KMS-11 (cell line): ENCODE measurements around the gene MFSD6L.

ENCODE experiments used
- H2AFZ ChIP-seq: fragments of 200-600 bp; sonication (generic); 2 replicates; pipeline ENCODE4 v1.6.1; 2016; ENCODE audit warnings: antibody characterized with exemption, mixed run types, low read depth
- H3K27ac ChIP-seq: fragments of 200-600 bp; sonication (generic); 2 replicates; pipeline ENCODE4 v1.6.1; 2016; ENCODE audit warnings: mild to moderate bottlenecking, mixed run types
- H3K27me3 ChIP-seq: fragments of 200-600 bp; sonication (generic); 2 replicates; pipeline ENCODE4 v1.6.1; 2017; ENCODE audit warnings: mild to moderate bottlenecking, low read depth, mixed run types, moderate library complexity; ENCODE audit not compliant: insufficient read depth
- H3K36me3 ChIP-seq: fragments of 200-600 bp; sonication (generic); 2 replicates; pipeline ENCODE4 v1.6.1; 2017; ENCODE audit warnings: mild to moderate bottlenecking, mixed run types; ENCODE audit not compliant: insufficient read depth
- H3K4me1 ChIP-seq: fragments of 200-600 bp; sonication (generic); 2 replicates; pipeline ENCODE4 v1.6.1; 2016; ENCODE audit warnings: mild to moderate bottlenecking, low read depth, mixed run types; ENCODE audit not compliant: poor library complexity, severe bottlenecking
- H3K4me2 ChIP-seq: fragments of 200-600 bp; sonication (generic); 2 replicates; pipeline ENCODE4 v1.7.0; 2016; ENCODE audit warnings: mild to moderate bottlenecking, mixed run types
- H3K4me3 ChIP-seq: fragments of 200-600 bp; sonication (generic); IDR thresholded peaks from 2 replicates; pipeline ENCODE4 v1.6.1; 2017; ENCODE audit warnings: low read depth, low read length, mixed read lengths; ENCODE audit not compliant: insufficient read depth
- H3K79me2 ChIP-seq: fragments of 200-600 bp; sonication (generic); 2 replicates; pipeline ENCODE4 v1.6.1; 2016; ENCODE audit warnings: low read depth, mixed run types; ENCODE audit not compliant: insufficient read depth
- H3K9ac ChIP-seq: fragments of 200-600 bp; sonication (generic); 2 replicates; pipeline ENCODE4 v1.6.1; 2016; ENCODE audit warnings: mild to moderate bottlenecking, mixed run types
- H4K20me1 ChIP-seq: fragments of 200-600 bp; sonication (generic); 2 replicates; pipeline ENCODE4 v1.6.1; 2016; ENCODE audit warnings: mild to moderate bottlenecking, mixed run types; ENCODE audit not compliant: insufficient read depth
- CTCF ChIP-seq: fragments of 200-600 bp; sonication (generic); conservative IDR thresholded peaks from 2 replicates; pipeline ENCODE4 v1.6.1; 2017; ENCODE audit warnings: low read depth, mild to moderate bottlenecking, antibody characterized with exemption, low read length, moderate library complexity, mixed read lengths

The MFSD6L gene

GRCh38 chr17:8832711-8833352 is 33.7 kb upstream of the MFSD6L start:
- Histone ChIP-seq H3K36me3 (no peaks in the 10 kb centered on the region), H3K4me2 (no peak overlapping the region), H3K4me3 (no peak overlapping the region), H3K27ac (no peak overlapping the region), H3K4me1 (no peaks in the 10 kb centered on the region), H3K79me2 (no peaks in the 10 kb centered on the region), H3K9ac (no peak overlapping the region), H2AFZ (no peak overlapping the region), H4K20me1 (no peaks in the 10 kb centered on the region), H3K27me3 (no peaks in the 10 kb centered on the region)
- no peak for TF ChIP-seq CTCF

DNA sequence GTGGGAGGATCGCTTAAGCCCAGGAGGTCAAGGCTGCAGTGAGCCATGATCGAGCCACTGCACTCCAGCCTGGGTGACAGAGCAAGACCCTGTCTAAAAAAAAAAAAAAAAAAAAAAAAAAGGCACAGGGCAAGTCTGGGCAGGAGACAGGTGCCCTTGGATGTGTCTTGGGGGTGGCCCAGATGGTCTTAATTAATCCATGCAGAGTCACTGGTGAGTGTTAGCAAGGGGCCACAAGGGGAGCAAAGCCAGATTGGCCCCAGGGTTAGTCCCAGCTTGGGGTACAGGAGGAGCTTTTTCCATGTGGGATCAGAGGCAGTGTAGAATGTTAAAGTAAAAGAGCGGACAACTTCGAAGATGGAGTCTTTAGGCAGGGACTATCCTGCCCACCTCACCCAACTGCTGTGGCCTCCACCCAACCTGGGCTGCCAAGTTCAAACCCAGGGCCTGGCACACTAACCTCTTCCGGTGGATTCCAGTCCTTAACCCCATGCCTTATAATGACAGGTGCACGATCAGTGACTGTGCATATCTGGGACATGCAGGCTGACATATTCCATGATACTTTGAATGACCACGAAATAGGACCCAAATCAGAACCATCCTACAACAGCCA is 32.2 kb upstream of the MFSD6L start:
- no peaks in the 10 kb centered on the region for H3K36me3 ChIP-seq
- H2AFZ ChIP-seq, result no peak overlapping the region
- H3K79me2 ChIP-seq, result no peaks in the 10 kb centered on the region
- H3K4me3 ChIP-seq, result no peak overlapping the region
- no peak overlapping the region for H3K4me2 ChIP-seq
- no peak overlapping the region for H3K27ac ChIP-seq
- no peaks in the 10 kb centered on the region for H4K20me1 ChIP-seq
- H3K4me1 ChIP-seq, result no peaks in the 10 kb centered on the region
- no peak overlapping the region for H3K9ac ChIP-seq
- TF ChIP-seq CTCF, result no peak
- H3K27me3 ChIP-seq, result no peaks in the 10 kb centered on the region

DNA sequence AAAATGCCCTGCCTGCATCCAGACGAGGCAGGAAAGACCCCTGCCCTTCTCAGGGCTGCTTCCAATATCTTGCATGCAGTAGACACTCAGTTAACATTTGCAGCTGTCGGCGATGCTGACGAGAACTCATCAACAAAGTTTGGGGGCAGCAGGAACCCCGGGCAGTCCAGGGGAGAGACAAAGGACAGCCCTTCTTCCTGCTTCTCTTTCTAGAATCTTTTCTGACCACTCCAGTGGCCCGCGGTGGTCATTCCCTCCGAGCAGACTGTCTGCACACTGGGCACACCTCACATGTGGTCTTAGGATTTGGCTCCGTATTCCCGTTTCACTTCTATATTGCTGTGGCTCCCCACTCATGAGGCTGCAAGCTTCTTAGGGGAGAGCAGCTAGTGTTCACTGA is 31.0 kb upstream of the MFSD6L start:
- no peaks in the 10 kb centered on the region for H3K27me3 ChIP-seq
- no peak overlapping the region for H3K4me2 ChIP-seq
- no peak for TF ChIP-seq CTCF
- H4K20me1 ChIP-seq, result no peaks in the 10 kb centered on the region
- no peak overlapping the region for H3K4me3 ChIP-seq
- no peaks in the 10 kb centered on the region for H3K79me2 ChIP-seq
- no peaks in the 10 kb centered on the region for H3K36me3 ChIP-seq
- H3K4me1 ChIP-seq, result no peaks in the 10 kb centered on the region
- H3K9ac ChIP-seq, result no peak overlapping the region
- no peak overlapping the region for H2AFZ ChIP-seq
- H3K27ac ChIP-seq, result no peak overlapping the region

- no peak overlapping the region for H3K4me3 ChIP-seq
- no peak overlapping the region for H2AFZ ChIP-seq
- H3K27ac ChIP-seq, result no peak overlapping the region
- no peak overlapping the region for H3K9ac ChIP-seq
- no peaks in the 10 kb centered on the region for H3K36me3 ChIP-seq
- no peaks in the 10 kb centered on the region for H3K4me1 ChIP-seq
- TF ChIP-seq CTCF, result no peak
- no peaks in the 10 kb centered on the region for H3K27me3 ChIP-seq
- no peak overlapping the region for H3K4me2 ChIP-seq
- H3K79me2 ChIP-seq, result no peaks in the 10 kb centered on the region
- H4K20me1 ChIP-seq, result no peaks in the 10 kb centered on the region
Measured at GRCh38 chr17:8829036-8829941, 30.1 kb upstream of the MFSD6L start.
